Measurements from ENCODE around the gene ZMYND8. TPM values are rescaled to one million over a fixed set of nuclear protein-coding genes. Genes with fewer than 3 reads are reported as not detected.
"Not testable (repeated sequence)": the region's sequence is repeated elsewhere in the genome, so short reads cannot be mapped to it uniquely, and the experiment has no call there.

Gene ZMYND8
- total RNA-seq, 2 experiments from 2014 or later, result 28.1 to 29.6 TPM

GRCh38 chr20:47274401-47275108 lies 81.9 kb downstream of the ZMYND8 start:
- ChIA-PET POLR2A (interaction anchor here (0.6 to 4.0 kb wide), 9 partner anchors 9 to 213 kb away, joined by 3 to 28 read pairs (median 4); partner anchors contain the start of gene ZMYND8), CTCF (interaction anchor here (0.7 to 10.1 kb wide), 22 partner anchors 10 to 1483 kb away, joined by 3 to 663 read pairs (median 6); partner anchors contain the start of genes DNTTIP1, WFDC3 and ZMYND8)
- no peaks in the 10 kb centered on the region for H3K9me3 Mint-ChIP-seq
- peak; percentile 49 for DNase-seq
- peak overlapping the region; percentile 92 for H3K27ac Mint-ChIP-seq
- H3K4me1 Mint-ChIP-seq (ENCODE audit: low read depth), result peaks cover 39% of the 10 kb centered on the region
- intact Hi-C loops (cut with micrococcal nuclease), result loop anchor here (1.0 to 5.0 kb wide), 7 partner anchors 42 to 347 kb away; partner anchors contain the start of genes NCOA3 and ZMYND8
- peaks cover 29% of the 10 kb centered on the region for H3K36me3 Mint-ChIP-seq
- H3K4me3 Mint-ChIP-seq, result peak overlapping the region; percentile 37
- H3K27me3 Mint-ChIP-seq, result no peaks in the 10 kb centered on the region

- DNase-seq, result no peak
- Mint-ChIP-seq H3K27me3 (no peaks in the 10 kb centered on the region), H3K4me3 (no peak overlapping the region), H3K9me3 (no peaks in the 10 kb centered on the region), H3K4me1 (ENCODE audit: low read depth) (peaks cover 39% of the 10 kb centered on the region), H3K36me3 (peaks cover 30% of the 10 kb centered on the region), H3K27ac (peak overlapping the region; percentile 57)
- POLR2A ChIA-PET, result interaction anchor here (0.9 to 4.0 kb wide), 8 partner anchors 10 to 348 kb away, joined by 3 to 28 read pairs (median 4); partner anchors contain the start of gene ZMYND8
- intact Hi-C loops (cut with micrococcal nuclease), result loop anchor here (1.0 to 5.0 kb wide), 9 partner anchors 43 to 348 kb away; partner anchors contain the start of genes NCOA3 and ZMYND8
- CTCF ChIA-PET, result interaction anchor here (0.6 to 10.1 kb wide), 62 partner anchors 8 to 390 kb away, joined by 3 to 663 read pairs (median 5); partner anchors contain the start of gene ZMYND8
These were observed 82.8 kb downstream of the ZMYND8 start for GRCh38 chr20:47273591-47274235.

GRCh38 chr20:47272893-47273590 lies 83.5 kb downstream of the ZMYND8 start:
- peaks cover 39% of the 10 kb centered on the region for H3K4me1 Mint-ChIP-seq (ENCODE audit: low read depth)
- peak overlapping the region; percentile 83 for H3K27ac Mint-ChIP-seq
- H3K4me3 Mint-ChIP-seq, result peak overlapping the region; percentile 51
- DNase-seq, result peak; percentile 53
- H3K36me3 Mint-ChIP-seq, result peaks cover 31% of the 10 kb centered on the region
- CTCF ChIA-PET, result interaction anchor here (0.6 to 10.1 kb wide), 63 partner anchors 8 to 405 kb away, joined by 3 to 663 read pairs (median 5); partner anchors contain the start of gene ZMYND8
- POLR2A ChIA-PET, result interaction anchor here (0.9 to 4.0 kb wide), 3 partner anchors 84 to 348 kb away, joined by 3 to 28 read pairs (median 26); partner anchors contain the start of gene ZMYND8
- intact Hi-C loops (cut with micrococcal nuclease), result loop anchor here (1.0 to 5.0 kb wide), 3 partner anchors 75 to 229 kb away; partner anchors contain the start of gene NCOA3
- no peaks in the 10 kb centered on the region for H3K9me3 Mint-ChIP-seq
- no peaks in the 10 kb centered on the region for H3K27me3 Mint-ChIP-seq

- POLR2A ChIA-PET, result interaction anchor here (1.2 to 4.0 kb wide), 2 partner anchors 12 to 113 kb away, joined by 3 to 28 read pairs; no protein-coding TSS in a partner anchor
- Mint-ChIP-seq H3K9me3 (no peaks in the 10 kb centered on the region), H3K4me3 (no peak overlapping the region), H3K27ac (no peak overlapping the region), H3K36me3 (peaks cover 23% of the 10 kb centered on the region), H3K4me1 (ENCODE audit: low read depth) (peaks cover 33% of the 10 kb centered on the region), H3K27me3 (no peaks in the 10 kb centered on the region)
- DNase-seq, result no peak
- intact Hi-C loops (cut with micrococcal nuclease), result loop anchor here (5.0 kb wide), 1 partner anchor 231 kb away; the partner anchor contains the start of gene NCOA3
- CTCF ChIA-PET, result interaction anchor here (0.8 to 10.1 kb wide), 9 partner anchors 13 to 349 kb away, joined by 3 to 663 read pairs (median 11); partner anchors contain the start of gene ZMYND8
These were observed 85.4 kb downstream of the ZMYND8 start for GRCh38 chr20:47271046-47271615.

- CTCF ChIA-PET, result interaction anchor here (1.0 to 10.1 kb wide), 2 partner anchors 88 to 113 kb away, joined by 4 to 663 read pairs; no protein-coding TSS in a partner anchor
- no peak for DNase-seq
- Mint-ChIP-seq H3K27me3 (no peaks in the 10 kb centered on the region), H3K36me3 (peaks cover 14% of the 10 kb centered on the region), H3K4me1 (ENCODE audit: low read depth) (peaks cover 17% of the 10 kb centered on the region), H3K27ac (no peak overlapping the region), H3K9me3 (no peaks in the 10 kb centered on the region), H3K4me3 (no peak overlapping the region)
- intact Hi-C loops (cut with micrococcal nuclease), result loop anchor here (5.0 kb wide), 1 partner anchor 233 kb away; the partner anchor contains the start of gene NCOA3
- POLR2A ChIA-PET, result no interaction called here
These were observed 87.0 kb downstream of the ZMYND8 start for GRCh38 chr20:47269309-47270165.

GRCh38 chr20:47267621-47268020 lies 88.9 kb downstream of the ZMYND8 start:
- Mint-ChIP-seq H3K9me3 (no peaks in the 10 kb centered on the region), H3K27ac (no peak overlapping the region), H3K4me3 (no peak overlapping the region), H3K4me1 (ENCODE audit: low read depth) (peaks cover 1% of the 10 kb centered on the region), H3K27me3 (no peaks in the 10 kb centered on the region), H3K36me3 (peaks cover 10% of the 10 kb centered on the region)
- ChIA-PET CTCF (no interaction called here), POLR2A (no interaction called here)
- intact Hi-C loops (cut with micrococcal nuclease), result no loop called here
- DNase-seq, result no peak

GRCh38 chr20:47266847-47267515 lies 89.5 kb downstream of the ZMYND8 start:
- Mint-ChIP-seq H3K27ac (no peak overlapping the region), H3K27me3 (no peaks in the 10 kb centered on the region), H3K9me3 (no peaks in the 10 kb centered on the region), H3K4me1 (ENCODE audit: low read depth) (no peaks in the 10 kb centered on the region), H3K36me3 (peaks cover 16% of the 10 kb centered on the region), H3K4me3 (no peak overlapping the region)
- ChIA-PET POLR2A (no interaction called here), CTCF (no interaction called here)
- DNase-seq, result no peak
- intact Hi-C loops (cut with micrococcal nuclease), result no loop called here

- DNase-seq, result no peak
- Mint-ChIP-seq H3K9me3 (no peaks in the 10 kb centered on the region), H3K36me3 (peaks cover 24% of the 10 kb centered on the region), H3K4me1 (ENCODE audit: low read depth) (no peaks in the 10 kb centered on the region), H3K27me3 (no peaks in the 10 kb centered on the region), H3K27ac (no peak overlapping the region), H3K4me3 (no peak overlapping the region)
- intact Hi-C loops (cut with micrococcal nuclease), result no loop called here
- CTCF ChIA-PET, result interaction anchor here (0.6 to 1.3 kb wide), 3 partner anchors 14 to 118 kb away, joined by 3 to 4 read pairs (median 3); no protein-coding TSS in a partner anchor
- POLR2A ChIA-PET, result no interaction called here
These were observed 90.5 kb downstream of the ZMYND8 start for GRCh38 chr20:47265984-47266383.

GRCh38 chr20:47265214-47265613 lies 91.3 kb downstream of the ZMYND8 start:
- H3K27me3 Mint-ChIP-seq, result no peaks in the 10 kb centered on the region
- no peak overlapping the region for H3K27ac Mint-ChIP-seq
- H3K9me3 Mint-ChIP-seq, result no peaks in the 10 kb centered on the region
- peaks cover 29% of the 10 kb centered on the region for H3K36me3 Mint-ChIP-seq
- ChIA-PET POLR2A (no interaction called here), CTCF (interaction anchor here (0.6 to 1.3 kb wide), 2 partner anchors 14 to 119 kb away, joined by 3 to 4 read pairs; no protein-coding TSS in a partner anchor)
- no peak overlapping the region for H3K4me3 Mint-ChIP-seq
- intact Hi-C loops (cut with micrococcal nuclease), result no loop called here
- DNase-seq, result no peak
- no peaks in the 10 kb centered on the region for H3K4me1 Mint-ChIP-seq (ENCODE audit: low read depth)

- DNase-seq; intact Hi-C loops (cut with micrococcal nuclease); H3K4me3 Mint-ChIP-seq; H3K27me3 Mint-ChIP-seq; H3K4me1 Mint-ChIP-seq (ENCODE audit: low read depth); H3K27ac Mint-ChIP-seq; H3K9me3 Mint-ChIP-seq: not testable (repeated sequence)
- H3K36me3 Mint-ChIP-seq, result peaks cover 25% of the 10 kb centered on the region
- ChIA-PET CTCF (interaction anchor here (0.9 to 2.2 kb wide), 5 partner anchors 9 to 120 kb away, joined by 3 to 10 read pairs (median 4); no protein-coding TSS in a partner anchor), POLR2A (interaction anchor here (0.6 kb wide), 1 partner anchor 126 kb away, joined by 3 read pairs; no protein-coding TSS in a partner anchor)
These were observed 92.2 kb downstream of the ZMYND8 start for GRCh38 chr20:47264137-47264769.
